Progenitor cell of endocrine pancreas (in vitro differentiated cells): Measurements from ENCODE around the gene ZBTB46. TPM values are rescaled to one million over a fixed set of nuclear protein-coding genes. Genes with fewer than 3 reads are reported as not detected.
A peak's percentile ranks its signal among the peaks of the same experiment; 100 is the strongest.

Source experiments
- DNase-seq: peaks from one replicate; pipeline ENCODE4 v3.0.0; 2021; ENCODE audit warnings: low spot score; ENCODE audit not compliant: unreplicated experiment
- H3K27ac Mint-ChIP-seq: 2 replicates; pipeline ENCODE4 v1.8.0; 2021; ENCODE audit warnings: mild to moderate bottlenecking, moderate library complexity, mixed read lengths
- H3K27me3 Mint-ChIP-seq: 2 replicates; pipeline ENCODE4 v1.8.0; 2021; ENCODE audit warnings: mixed read lengths
- H3K36me3 Mint-ChIP-seq: 2 replicates; pipeline ENCODE4 v1.8.0; 2022; ENCODE audit warnings: mixed read lengths; ENCODE audit not compliant: insufficient read depth
- H3K4me1 Mint-ChIP-seq: 2 replicates; pipeline ENCODE4 v1.8.0; 2021; ENCODE audit warnings: low read depth, mixed read lengths
- H3K4me3 Mint-ChIP-seq: 2 replicates; pipeline ENCODE4 v1.8.0; 2021; ENCODE audit warnings: low read depth, mild to moderate bottlenecking, moderate library complexity, mixed read lengths
- H3K9me3 Mint-ChIP-seq: 2 replicates; pipeline ENCODE4 v1.8.0; 2021; ENCODE audit warnings: low read depth, mixed read lengths
- CTCF ChIP-seq: fragments of 200-600 bp; sonication (generic); IDR thresholded peaks from one replicate; pipeline ENCODE4 v1.5.0; 2021; ENCODE audit warnings: antibody characterized with exemption, mild to moderate bottlenecking; ENCODE audit not compliant: unreplicated experiment
- total RNA-seq: library from RNA; stranded (reverse); gene quantifications from 2 replicates; pipeline ENCODE4 v1.2.1, GENCODE V29; 2021

The ZBTB46 gene
- total RNA-seq, 1 donor from 2014 or later = 31.2 TPM

DNA sequence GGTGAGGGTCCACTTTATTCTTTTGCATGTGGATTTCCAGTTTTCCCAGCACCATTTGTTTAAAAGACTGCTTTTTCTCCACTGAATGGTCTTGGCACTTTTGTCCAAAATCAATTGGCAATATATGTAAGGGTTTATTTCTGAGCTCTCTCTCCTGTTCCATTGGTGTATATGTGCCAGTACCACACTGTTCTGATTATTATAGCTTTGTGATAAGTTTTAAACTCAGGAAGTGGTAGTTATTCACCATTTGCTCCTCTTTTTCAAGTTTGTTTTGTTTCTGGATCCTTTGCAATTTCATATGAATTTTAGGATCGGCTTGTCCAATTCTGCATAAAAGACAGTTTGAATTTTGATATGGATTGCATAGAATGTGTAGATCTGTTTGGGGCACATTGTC is 118.9 kb downstream of the ZBTB46 start:
- no peak for TF ChIP-seq CTCF
- H3K27me3 Mint-ChIP-seq = no peaks in the 10 kb centered on the region
- peaks cover 6% of the 10 kb centered on the region for H3K4me1 Mint-ChIP-seq
- H3K27ac Mint-ChIP-seq = no peak overlapping the region
- DNase-seq = no peak
- peaks cover 44% of the 10 kb centered on the region for H3K36me3 Mint-ChIP-seq
- H3K9me3 Mint-ChIP-seq = peaks cover 9% of the 10 kb centered on the region
- no peak overlapping the region for H3K4me3 Mint-ChIP-seq

- no peak for DNase-seq
- peaks cover 40% of the 10 kb centered on the region for H3K36me3 Mint-ChIP-seq
- peaks cover 9% of the 10 kb centered on the region for H3K9me3 Mint-ChIP-seq
- H3K27me3 Mint-ChIP-seq = no peaks in the 10 kb centered on the region
- H3K27ac Mint-ChIP-seq = no peak overlapping the region
- no peak for TF ChIP-seq CTCF
- H3K4me1 Mint-ChIP-seq = peaks cover 11% of the 10 kb centered on the region
- peak overlapping the region; percentile 54 for H3K4me3 Mint-ChIP-seq
These were observed 119.9 kb downstream of the ZBTB46 start for GRCh38 chr20:63711085-63711645.

DNA sequence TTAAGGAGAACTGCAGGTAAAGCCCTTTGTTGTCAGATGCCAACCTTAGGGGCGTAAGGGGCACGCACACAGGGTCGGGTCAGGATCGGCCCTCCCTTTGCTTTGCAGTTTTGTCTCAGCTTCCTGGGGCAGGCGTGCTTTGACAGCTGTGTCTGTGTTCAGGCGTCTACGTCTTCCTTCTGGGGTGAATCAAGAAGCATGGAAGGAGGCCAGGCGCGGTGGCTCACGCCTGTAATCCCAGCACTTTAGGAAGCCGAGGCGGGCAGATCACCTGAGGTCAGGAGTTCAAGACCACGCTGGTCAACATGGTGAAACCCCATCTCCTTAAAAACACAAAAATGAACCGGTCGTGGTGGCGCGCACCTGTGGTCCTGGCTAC is 121.9 kb downstream of the ZBTB46 start:
- H3K36me3 Mint-ChIP-seq = peaks cover 32% of the 10 kb centered on the region

DNA sequence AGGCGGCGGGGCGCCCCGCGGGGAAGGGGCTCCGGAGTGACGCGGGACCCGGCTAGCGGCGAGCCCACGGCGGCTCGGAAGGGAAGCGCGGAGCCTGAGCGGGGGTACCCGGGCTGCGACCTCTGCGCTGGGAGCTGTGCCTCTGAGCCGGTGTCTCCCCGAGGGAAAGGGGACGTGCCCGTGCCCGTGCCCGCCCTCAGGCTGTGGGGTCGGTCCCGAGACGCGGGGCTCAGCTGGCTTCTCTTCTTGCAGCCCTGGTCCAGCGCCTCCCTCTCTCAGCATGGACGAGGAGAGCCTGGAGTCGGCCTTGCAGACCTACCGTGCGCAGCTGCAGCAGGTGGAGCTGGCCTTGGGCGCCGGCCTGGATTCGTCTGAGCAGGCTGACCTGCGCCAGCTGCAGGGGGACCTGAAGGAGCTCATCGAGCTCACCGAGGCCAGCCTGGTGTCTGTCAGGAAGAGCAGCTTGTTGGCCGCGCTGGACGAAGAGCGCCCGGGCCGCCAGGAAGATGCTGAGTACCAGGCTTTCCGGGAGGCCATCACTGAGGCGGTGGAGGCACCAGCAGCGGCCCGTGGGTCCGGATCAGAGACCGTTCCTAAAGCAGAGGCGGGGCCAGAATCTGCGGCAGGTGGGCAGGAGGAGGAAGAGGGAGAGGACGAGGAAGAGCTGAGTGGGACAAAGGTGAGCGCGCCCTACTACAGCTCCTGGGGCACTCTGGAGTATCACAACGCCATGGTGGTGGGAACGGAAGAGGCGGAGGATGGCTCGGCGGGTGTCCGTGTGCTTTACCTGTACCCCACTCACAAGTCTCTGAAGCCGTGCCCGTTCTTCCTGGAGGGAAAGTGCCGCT is 122.5 kb downstream of the ZBTB46 start:
- no peak for TF ChIP-seq CTCF
- H3K36me3 Mint-ChIP-seq = peaks cover 30% of the 10 kb centered on the region
- peaks cover 11% of the 10 kb centered on the region for H3K4me1 Mint-ChIP-seq
- no peak for DNase-seq
- H3K4me3 Mint-ChIP-seq = peak overlapping the region; percentile 77
- peaks cover 5% of the 10 kb centered on the region for H3K9me3 Mint-ChIP-seq
- H3K27ac Mint-ChIP-seq = peak overlapping the region; percentile 81
- H3K27me3 Mint-ChIP-seq = no peaks in the 10 kb centered on the region

More for the DNA sequence above, 121.9 kb downstream of the ZBTB46 start:
- H3K27me3 Mint-ChIP-seq = no peaks in the 10 kb centered on the region
- H3K4me1 Mint-ChIP-seq = peaks cover 11% of the 10 kb centered on the region
- no peak overlapping the region for H3K27ac Mint-ChIP-seq
- DNase-seq = no peak
- peaks cover 5% of the 10 kb centered on the region for H3K9me3 Mint-ChIP-seq
- no peak for TF ChIP-seq CTCF
- peak overlapping the region; percentile 77 for H3K4me3 Mint-ChIP-seq

DNA sequence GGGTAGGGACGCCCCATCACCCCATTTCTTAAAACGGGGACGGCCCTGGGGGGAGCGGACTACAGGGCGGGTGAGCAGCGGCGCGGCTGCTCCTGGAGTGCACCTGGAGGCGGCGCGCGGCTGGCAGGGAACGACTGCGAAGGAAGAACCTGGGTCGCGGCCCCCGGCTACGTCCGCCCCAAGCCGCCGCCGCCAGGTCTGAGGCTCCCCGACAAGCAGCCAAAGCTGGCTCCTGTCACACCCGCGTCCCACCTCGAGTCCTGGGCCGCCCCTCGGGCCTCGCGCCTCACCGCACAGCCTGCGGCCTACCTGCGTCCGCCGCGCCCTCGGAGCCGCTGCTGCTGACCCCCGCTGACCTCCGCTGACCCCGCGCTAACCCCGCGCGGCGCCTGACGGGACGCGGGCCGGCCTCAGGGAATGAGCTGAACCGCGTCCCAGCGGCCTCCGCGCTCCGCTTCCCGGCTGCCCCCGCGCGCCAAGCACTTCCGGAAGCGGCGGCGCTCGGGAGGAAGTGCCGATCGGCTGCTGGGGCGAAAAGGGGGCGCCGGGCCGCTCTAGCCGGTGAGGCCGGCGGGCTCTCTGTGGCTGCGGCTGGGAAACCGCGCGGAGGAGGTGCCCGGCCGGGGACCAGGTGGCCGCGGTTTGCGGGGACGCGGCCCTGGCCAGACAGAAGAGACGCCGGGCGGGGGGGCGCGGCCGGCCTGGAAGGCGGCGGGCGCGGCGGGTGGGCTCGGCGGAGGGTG is 123.3 kb downstream of the ZBTB46 start, which contains the start of the genes ARFRP1 and ZGPAT:
Gene ARFRP1, minus strand, starts transcription at position 419 of the 743 bp plus-strand sequence. CDS start 885 bp downstream, outside the sequence.
Gene ZGPAT, plus strand, starts transcription at position 482 of the 743 bp plus-strand sequence. CDS start 542 bp downstream, outside the sequence.
- peak; percentile 80 for DNase-seq
- H3K4me3 Mint-ChIP-seq = peak within 1 kb of the TSS; percentile 85
- H3K36me3 Mint-ChIP-seq = peaks cover 28% of the 10 kb centered on the region
- H3K27me3 Mint-ChIP-seq = no peaks in the 10 kb centered on the region
- no peak for TF ChIP-seq CTCF
- H3K9me3 Mint-ChIP-seq = peaks cover 5% of the 10 kb centered on the region
- peaks cover 11% of the 10 kb centered on the region for H3K4me1 Mint-ChIP-seq
- H3K27ac Mint-ChIP-seq = peak within 1 kb of the TSS; percentile 81
